Neuronal stem cell (in vitro differentiated cells): Measurements from ENCODE around the gene SOBP.

Source experiments
- DNase-seq: peaks from one replicate; pipeline ENCODE4 v3.0.0-alpha.2; 2013; ENCODE audit warnings: low spot score
- H2AFZ ChIP-seq: one replicate; pipeline ENCODE4 v1.6.1; 2013; ENCODE audit warnings: mild to moderate bottlenecking, low read length, inconsistent platforms
- H2AK5ac ChIP-seq: 2 replicates; pipeline ENCODE4 v1.6.1; 2013; ENCODE audit warnings: low read depth, mild to moderate bottlenecking, inconsistent platforms, low read length, moderate library complexity, mixed read lengths
- H2BK120ac ChIP-seq: 2 replicates; pipeline ENCODE4 v1.6.1; 2013; ENCODE audit warnings: low read depth, mild to moderate bottlenecking, inconsistent platforms, low read length, moderate library complexity, mixed read lengths
- H2BK12ac ChIP-seq: one replicate; pipeline ENCODE4 v1.6.1; 2013; ENCODE audit warnings: low read length, inconsistent platforms
- H2BK15ac ChIP-seq: 2 replicates; pipeline ENCODE4 v1.6.1; 2013; ENCODE audit warnings: mild to moderate bottlenecking, low read length, inconsistent platforms, mixed read lengths
- H2BK5ac ChIP-seq: one replicate; pipeline ENCODE4 v1.6.1; 2013; ENCODE audit warnings: inconsistent platforms, mild to moderate bottlenecking, low read length, moderate library complexity
- H3K14ac ChIP-seq: one replicate; pipeline ENCODE4 v1.6.1; 2013; ENCODE audit warnings: low read length, inconsistent platforms
- H3K18ac ChIP-seq: 2 replicates; pipeline ENCODE4 v1.6.1; 2013; ENCODE audit warnings: low read length, inconsistent platforms
- H3K23ac ChIP-seq: 2 replicates; pipeline ENCODE4 v1.6.1; 2013; ENCODE audit warnings: low read depth, mild to moderate bottlenecking, mixed read lengths, low read length, inconsistent platforms; ENCODE audit not compliant: poor library complexity
- H3K27ac ChIP-seq: replicated peaks from 3 replicates; pipeline ENCODE4 v1.5.1; 2013; ENCODE audit warnings: low read length, inconsistent platforms
- H3K27me3 ChIP-seq, 3 experiments: 2 replicates each; pipeline ENCODE4 v1.6.1; 2013; ENCODE audit warnings: low read length in 3 of 3, mild to moderate bottlenecking in 2 of 3, inconsistent platforms in 1 of 3, low read depth in 1 of 3, mixed read lengths in 1 of 3, moderate library complexity in 1 of 3; ENCODE audit not compliant: control insufficient read depth in 3 of 3, insufficient read depth in 3 of 3
- H3K36me3 ChIP-seq, 2 donors: replicated peaks in 1 of 2; 2 replicates each; pipeline ENCODE4 v1.6.1; 2013; ENCODE audit warnings: low read length in 2 of 2; ENCODE audit not compliant: control insufficient read depth in 2 of 2, insufficient read depth in 2 of 2
- H3K4ac ChIP-seq: 2 replicates; pipeline ENCODE4 v1.6.1; 2013; ENCODE audit warnings: inconsistent platforms, mild to moderate bottlenecking, low read length, moderate library complexity
- H3K4me1 ChIP-seq, 2 donors: 1 replicate in 1 of 2; 2 replicates in 1 of 2; pipeline ENCODE4 v1.6.1; 2013; ENCODE audit warnings: low read length in 2 of 2, low read depth in 1 of 2; ENCODE audit not compliant: control insufficient read depth in 2 of 2, insufficient read depth in 1 of 2
- H3K4me2 ChIP-seq: one replicate; pipeline ENCODE4 v1.6.1; 2013; ENCODE audit warnings: mild to moderate bottlenecking, low read length, inconsistent platforms; ENCODE audit not compliant: insufficient read depth, poor library complexity, severe bottlenecking
- H3K4me3 ChIP-seq, 2 donors: 2 replicates each; pipeline ENCODE4 v1.5.1; 2013; ENCODE audit warnings: low read length in 2 of 2, mild to moderate bottlenecking in 2 of 2, inconsistent platforms in 1 of 2, moderate library complexity in 1 of 2
- H3K79me1 ChIP-seq: one replicate; pipeline ENCODE4 v1.6.1; 2013; ENCODE audit warnings: low read depth, mild to moderate bottlenecking, inconsistent platforms, low read length, moderate library complexity
- H3K9ac ChIP-seq: one replicate; pipeline ENCODE4 v1.6.1; 2013; ENCODE audit warnings: mild to moderate bottlenecking, low read depth, low read length, inconsistent platforms; ENCODE audit not compliant: poor library complexity
- H3K9me3 ChIP-seq, 2 donors: replicated peaks in 1 of 2; 2 replicates each; pipeline versions ENCODE3 to v1.6.1; 2013; ENCODE audit warnings: low read length in 2 of 2, mild to moderate bottlenecking in 2 of 2, inconsistent platforms in 1 of 2, low read depth in 1 of 2, mixed read lengths in 1 of 2, moderate library complexity in 1 of 2; ENCODE audit not compliant: control insufficient read depth in 2 of 2, insufficient read depth in 1 of 2
- H4K8ac ChIP-seq: one replicate; pipeline ENCODE4 v1.6.1; 2013; ENCODE audit warnings: low read depth, mild to moderate bottlenecking, inconsistent platforms, low read length, moderate library complexity
- H4K91ac ChIP-seq: one replicate; pipeline ENCODE4 v1.6.1; 2013; ENCODE audit warnings: low read length, low read depth, mild to moderate bottlenecking, inconsistent platforms; ENCODE audit not compliant: poor library complexity
- WGBS, 2 donors: extraction: QIAGEN DNeasy Blood & Tissue Kit; methylation state at CpG; one replicate each; pipeline ENCODE4 v1.1.7; 2013; ENCODE audit warnings: missing lambda C conversion rate in 2 of 2, mixed read lengths in 1 of 2; ENCODE audit not compliant: insufficient read length in 2 of 2, insufficient replicate concordance in 1 of 2; ENCODE audit errors: extremely low coverage in 2 of 2; 5-methylcytosine and 5-hydroxymethylcytosine counted together

SOBP gene

DNA sequence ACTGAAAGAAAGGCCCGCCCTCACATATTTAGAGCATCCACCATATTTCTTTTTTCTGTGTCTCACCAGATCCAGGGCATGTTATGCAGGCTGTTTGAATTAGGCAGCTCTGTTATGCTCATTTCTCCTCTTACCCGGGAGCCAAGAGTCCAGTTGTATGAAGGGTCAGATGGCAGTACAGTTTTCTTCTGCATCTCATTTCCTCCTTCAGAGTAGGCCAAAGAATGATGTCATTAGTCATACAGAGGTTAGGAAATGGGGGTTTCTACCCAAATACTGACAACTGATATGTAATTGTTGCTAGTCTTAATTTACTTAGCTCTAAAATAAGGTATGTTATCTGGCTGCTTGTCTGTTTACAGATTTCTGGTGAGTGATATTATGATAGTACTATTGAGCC is 130.8 kb downstream of the SOBP start:
- no peak overlapping the region for H4K8ac ChIP-seq
- no peak overlapping the region for H4K91ac ChIP-seq
- WGBS, 2 donors = no CpG with 5 or more reads among the region's 2 CpGs
- no peak overlapping the region for H2BK12ac ChIP-seq
- no peaks in the 10 kb centered on the region for H3K27me3 ChIP-seq
- no peak overlapping the region for H2BK15ac ChIP-seq
- no peak overlapping the region for H3K4me2 ChIP-seq
- H2AFZ ChIP-seq = no peak overlapping the region
- no peaks in the 10 kb centered on the region for H3K79me1 ChIP-seq
- no peak overlapping the region for H3K9ac ChIP-seq
- no peak overlapping the region for H2BK5ac ChIP-seq
- peaks cover 2 to 13% of the 10 kb centered on the region in 2 donors for H3K36me3 ChIP-seq
- H3K4me3 ChIP-seq = no peak overlapping the region
- H2BK120ac ChIP-seq = no peak overlapping the region
- no peak overlapping the region for H3K27ac ChIP-seq
- H3K4me1 ChIP-seq = peaks cover 17 to 36% of the 10 kb centered on the region in 2 donors
- H2AK5ac ChIP-seq = no peak overlapping the region
- no peak overlapping the region for H3K4ac ChIP-seq
- no peaks in the 10 kb centered on the region for H3K9me3 ChIP-seq
- DNase-seq = no peak
- no peak overlapping the region for H3K23ac ChIP-seq
- H3K14ac ChIP-seq = no peak overlapping the region
- no peak overlapping the region for H3K18ac ChIP-seq

GRCh38 chr6:107621229-107621937 is 131.5 kb downstream of the SOBP start:
- Histone ChIP-seq H2BK120ac (no peak overlapping the region), H3K4ac (no peak overlapping the region), H4K91ac (no peak overlapping the region), H2AK5ac (no peak overlapping the region), H2BK5ac (no peak overlapping the region), H3K79me1 (no peaks in the 10 kb centered on the region), H3K9me3 (no peaks in the 10 kb centered on the region), H3K4me1 (peaks cover 13 to 31% of the 10 kb centered on the region in 2 donors), H3K4me3 (no peak overlapping the region), H3K36me3 (peaks cover 2 to 13% of the 10 kb centered on the region in 2 donors), H3K23ac (no peak overlapping the region), H3K4me2 (no peak overlapping the region), H3K27me3 (no peaks in the 10 kb centered on the region), H3K9ac (no peak overlapping the region), H3K18ac (no peak overlapping the region), H4K8ac (no peak overlapping the region), H2BK15ac (no peak overlapping the region), H3K27ac (no peak overlapping the region), H3K14ac (no peak overlapping the region), H2BK12ac (no peak overlapping the region), H2AFZ (no peak overlapping the region)
- DNase-seq = no peak
- no CpG with 5 or more reads among the region's 6 CpGs for WGBS, 2 donors

DNA sequence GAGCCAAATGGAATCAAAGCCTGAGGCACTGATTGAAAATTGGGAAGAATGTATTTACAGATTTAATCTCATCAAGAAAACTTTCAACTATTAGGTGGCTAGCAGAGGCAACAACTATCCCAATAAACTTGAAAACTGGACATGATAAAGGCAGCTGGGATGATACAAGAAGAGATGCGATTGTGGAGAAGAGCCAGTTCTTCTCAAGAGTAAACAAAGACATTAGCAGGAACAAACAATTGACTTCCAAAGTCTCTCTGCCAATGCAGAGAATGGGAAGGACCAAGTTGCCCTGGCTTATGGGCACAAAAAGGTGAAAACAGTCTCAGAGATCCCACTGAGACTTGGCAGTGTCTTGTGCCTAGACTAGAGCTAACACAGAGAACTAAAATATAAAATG is 132.4 kb downstream of the SOBP start:
- Histone ChIP-seq H2AK5ac (no peak overlapping the region), H2AFZ (no peak overlapping the region), H3K4me3 (no peak overlapping the region), H3K14ac (no peak overlapping the region), H2BK15ac (no peak overlapping the region), H3K4ac (no peak overlapping the region), H3K27me3 (no peaks in the 10 kb centered on the region), H3K9ac (no peak overlapping the region), H2BK12ac (no peak overlapping the region), H4K8ac (no peak overlapping the region), H3K4me1 (peaks cover 14 to 25% of the 10 kb centered on the region in 2 donors), H4K91ac (no peak overlapping the region), H3K36me3 (peaks cover 2 to 13% of the 10 kb centered on the region in 2 donors), H2BK120ac (no peak overlapping the region), H3K4me2 (no peak overlapping the region), H3K18ac (no peak overlapping the region), H2BK5ac (no peak overlapping the region), H3K79me1 (no peaks in the 10 kb centered on the region), H3K27ac (no peak overlapping the region), H3K9me3 (no peaks in the 10 kb centered on the region), H3K23ac (no peak overlapping the region)
- no peak for DNase-seq
- WGBS, 2 donors = no CpG with 5 or more reads among the region's 1 CpG

DNA sequence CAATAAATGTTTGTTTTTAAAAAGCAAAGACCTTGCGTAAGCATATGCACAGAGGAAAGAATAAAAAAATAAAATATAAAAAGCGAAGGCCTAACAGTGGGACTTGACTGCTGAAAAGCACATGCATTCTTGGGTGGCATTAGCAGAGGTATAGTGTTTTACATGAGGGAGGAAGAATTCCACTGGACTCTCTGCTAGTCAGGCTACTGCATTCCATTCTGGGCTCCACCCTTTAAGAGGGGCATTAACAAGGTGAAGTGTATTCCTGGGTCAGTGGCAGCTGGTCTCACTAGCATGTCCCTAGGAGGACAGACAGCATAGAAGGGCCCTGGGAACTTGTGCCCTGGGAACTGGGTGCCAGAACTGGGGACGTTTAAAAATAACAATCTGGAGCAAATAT is 134.1 kb downstream of the SOBP start:
- Histone ChIP-seq H4K91ac (no peak overlapping the region), H2BK12ac (no peak overlapping the region), H3K18ac (no peak overlapping the region), H2BK5ac (no peak overlapping the region), H3K36me3 (peaks cover 2 to 13% of the 10 kb centered on the region in 2 donors), H3K4me1 (peaks cover 14 to 27% of the 10 kb centered on the region in 2 donors), H3K4me3 (no peak overlapping the region), H3K79me1 (no peaks in the 10 kb centered on the region), H3K14ac (no peak overlapping the region), H2BK15ac (no peak overlapping the region), H3K4me2 (no peak overlapping the region), H3K9ac (no peak overlapping the region), H3K27ac (no peak overlapping the region), H2AFZ (no peak overlapping the region), H3K4ac (no peak overlapping the region), H2AK5ac (no peak overlapping the region), H3K27me3 (no peaks in the 10 kb centered on the region), H3K23ac (no peak overlapping the region), H2BK120ac (no peak overlapping the region), H3K9me3 (no peaks in the 10 kb centered on the region), H4K8ac (no peak overlapping the region)
- WGBS, 2 donors = no CpG with 5 or more reads among the region's 3 CpGs
- no peak for DNase-seq
